GM18520 (cell line): Measurements from ENCODE around the gene USPL1.
"Not testable (repeated sequence)": the region's sequence is repeated elsewhere in the genome, so short reads cannot be mapped to it uniquely, and the experiment has no call there.

Experiments used
- ATAC-seq: cut with Tn5 transposase; IDR thresholded peaks from one replicate; pipeline ENCODE4 v1.9.1; 2021; ENCODE audit not compliant: unreplicated experiment

The USPL1 gene

GRCh38 chr13:30617315-30618185, at the start of gene USPL1:
Gene USPL1, plus strand, starts transcription at chr13:30617920. Its CDS starts 3,221 bp downstream, at chr13:30621141.
- peak; percentile 79 for ATAC-seq

- ATAC-seq: no peak
These were observed 47.7 kb upstream of the USPL1 start for GRCh38 chr13:30569901-30570576.

- ATAC-seq: no peak
These were observed 47.0 kb upstream of the USPL1 start for GRCh38 chr13:30570691-30571090.

GRCh38 chr13:30572859-30573275, 44.9 kb upstream of the USPL1 start:
- ATAC-seq: peak; percentile 35

GRCh38 chr13:30576528-30576927, 41.2 kb upstream of the USPL1 start:
- ATAC-seq: no peak

- ATAC-seq: peak; percentile 70
These were observed 40.3 kb upstream of the USPL1 start for GRCh38 chr13:30577401-30577852.

GRCh38 chr13:30580852-30581502, 36.7 kb upstream of the USPL1 start:
- no peak for ATAC-seq

GRCh38 chr13:30581582-30581981, 36.1 kb upstream of the USPL1 start:
- no peak for ATAC-seq

GRCh38 chr13:30584051-30584731, 33.5 kb upstream of the USPL1 start:
- no peak for ATAC-seq

GRCh38 chr13:30585748-30586262, 31.9 kb upstream of the USPL1 start:
- no peak for ATAC-seq

- no peak for ATAC-seq
These were observed 30.5 kb upstream of the USPL1 start for GRCh38 chr13:30587231-30587630.

GRCh38 chr13:30587739-30588138, 30.0 kb upstream of the USPL1 start:
- ATAC-seq: no peak

- no peak for ATAC-seq
These were observed 24.7 kb upstream of the USPL1 start for GRCh38 chr13:30593001-30593400.

GRCh38 chr13:30600496-30600895, 17.2 kb upstream of the USPL1 start:
- no peak for ATAC-seq

GRCh38 chr13:30601836-30602235, 15.9 kb upstream of the USPL1 start:
- no peak for ATAC-seq

- ATAC-seq: no peak
These were observed 12.7 kb upstream of the USPL1 start for GRCh38 chr13:30605052-30605451.

- not testable (repeated sequence) for ATAC-seq
These were observed 10.5 kb upstream of the USPL1 start for GRCh38 chr13:30607186-30607585.

GRCh38 chr13:30607908-30608307, 9.8 kb upstream of the USPL1 start:
- ATAC-seq: peak; percentile 99

- ATAC-seq: no peak
These were observed 9.4 kb upstream of the USPL1 start for GRCh38 chr13:30608364-30608763.

GRCh38 chr13:30610311-30610710, 7.4 kb upstream of the USPL1 start:
- ATAC-seq: no peak

- ATAC-seq: no peak
These were observed 2.2 kb upstream of the USPL1 start for GRCh38 chr13:30615481-30615865.
